Mesodermal cell (in vitro differentiated cells): ENCODE results near the gene SHFL.

ENCODE experiments used
- H3K27ac ChIP-seq: 2 replicates; pipeline ENCODE4 v1.7.0; 2013; ENCODE audit warnings: mild to moderate bottlenecking, low read depth, low read length, moderate library complexity; ENCODE audit not compliant: severe bottlenecking
- H3K36me3 ChIP-seq: 2 replicates; pipeline ENCODE4 v1.7.1; 2013; ENCODE audit warnings: mild to moderate bottlenecking, low read length, moderate library complexity; ENCODE audit not compliant: control insufficient read depth, insufficient read depth
- H3K4me1 ChIP-seq: one replicate; pipeline ENCODE4 v1.7.1; 2013; ENCODE audit warnings: mild to moderate bottlenecking, low read length; ENCODE audit not compliant: insufficient read depth, control insufficient read depth, poor library complexity, severe bottlenecking
- H3K4me3 ChIP-seq: 2 replicates; pipeline ENCODE4 v1.7.0; 2013; ENCODE audit warnings: low read length, control low read depth, mild to moderate bottlenecking; ENCODE audit not compliant: insufficient read depth, poor library complexity, severe bottlenecking; ENCODE audit errors: extremely low read depth
- H3K9me3 ChIP-seq: 2 replicates; pipeline ENCODE4 v1.7.1; 2013; ENCODE audit warnings: mild to moderate bottlenecking, low read length, moderate library complexity; ENCODE audit not compliant: control insufficient read depth
- WGBS, 2 experiments: methylation state at CpG; one replicate each; pipeline ENCODE4 v1.1.5; 2013; ENCODE audit warnings: missing lambda C conversion rate in 2 of 2; ENCODE audit not compliant: insufficient coverage in 2 of 2; 5-methylcytosine and 5-hydroxymethylcytosine counted together

SHFL gene

GRCh38 chr19:10111405-10111811 lies 25.3 kb downstream of the SHFL start, which contains the start of gene P2RY11:
P2RY11 (plus strand) TSS chr19:10111693; CDS start chr19:10111722, 29 bp downstream.
- Histone ChIP-seq H3K36me3 (peaks cover 68% of the 10 kb centered on the region), H3K4me3 (no peak within 1 kb of the TSS), H3K4me1 (peaks cover 2% of the 10 kb centered on the region), H3K9me3 (no peaks in the 10 kb centered on the region), H3K27ac (peak within 1 kb of the TSS; percentile 10)
- WGBS, 2 experiments = 90 to 92% methylated on average over 3 to 7 of the region's 8 CpGs

GRCh38 chr19:10112037-10112761 lies 26.1 kb downstream of the SHFL start:
- peaks cover 72% of the 10 kb centered on the region for H3K36me3 ChIP-seq
- H3K9me3 ChIP-seq = no peaks in the 10 kb centered on the region
- WGBS, 2 experiments = 88 to 91% methylated on average over 19 to 23 of the region's 23 CpGs
- peak overlapping the region; percentile 10 for H3K27ac ChIP-seq
- H3K4me3 ChIP-seq = no peak overlapping the region
- peaks cover 2% of the 10 kb centered on the region for H3K4me1 ChIP-seq

- Histone ChIP-seq H3K27ac (no peak overlapping the region), H3K4me1 (no peaks in the 10 kb centered on the region), H3K4me3 (no peak overlapping the region), H3K9me3 (no peaks in the 10 kb centered on the region), H3K36me3 (peaks cover 71% of the 10 kb centered on the region)
- 42 to 48% methylated on average over 20 to 21 of the region's 25 CpGs for WGBS, 2 experiments
Measured at GRCh38 chr19:10112895-10113591, 26.9 kb downstream of the SHFL start.

DNA sequence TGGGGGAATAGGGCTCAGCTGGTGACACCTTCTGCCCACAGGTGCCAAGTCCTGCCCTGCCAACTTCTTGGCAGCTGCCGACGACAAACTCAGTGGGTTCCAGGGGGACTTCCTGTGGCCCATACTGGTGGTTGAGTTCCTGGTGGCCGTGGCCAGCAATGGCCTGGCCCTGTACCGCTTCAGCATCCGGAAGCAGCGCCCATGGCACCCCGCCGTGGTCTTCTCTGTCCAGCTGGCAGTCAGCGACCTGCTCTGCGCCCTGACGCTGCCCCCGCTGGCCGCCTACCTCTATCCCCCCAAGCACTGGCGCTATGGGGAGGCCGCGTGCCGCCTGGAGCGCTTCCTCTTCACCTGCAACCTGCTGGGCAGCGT lies 27.5 kb downstream of the SHFL start:
- Histone ChIP-seq H3K27ac (no peak overlapping the region), H3K36me3 (peaks cover 71% of the 10 kb centered on the region), H3K9me3 (no peaks in the 10 kb centered on the region), H3K4me1 (peaks cover 2% of the 10 kb centered on the region), H3K4me3 (no peak overlapping the region)
- 97 to 98% methylated on average over 19 of the region's 19 CpGs for WGBS, 2 experiments

- H3K9me3 ChIP-seq = no peaks in the 10 kb centered on the region
- peaks cover 4% of the 10 kb centered on the region for H3K4me1 ChIP-seq
- no peak overlapping the region for H3K4me3 ChIP-seq
- no peak overlapping the region for H3K27ac ChIP-seq
- WGBS, 2 experiments = 95% methylated on average over 38 to 42 of the region's 43 CpGs
- H3K36me3 ChIP-seq = peaks cover 67% of the 10 kb centered on the region
Measured at GRCh38 chr19:10113964-10114650, 28.0 kb downstream of the SHFL start.

DNA sequence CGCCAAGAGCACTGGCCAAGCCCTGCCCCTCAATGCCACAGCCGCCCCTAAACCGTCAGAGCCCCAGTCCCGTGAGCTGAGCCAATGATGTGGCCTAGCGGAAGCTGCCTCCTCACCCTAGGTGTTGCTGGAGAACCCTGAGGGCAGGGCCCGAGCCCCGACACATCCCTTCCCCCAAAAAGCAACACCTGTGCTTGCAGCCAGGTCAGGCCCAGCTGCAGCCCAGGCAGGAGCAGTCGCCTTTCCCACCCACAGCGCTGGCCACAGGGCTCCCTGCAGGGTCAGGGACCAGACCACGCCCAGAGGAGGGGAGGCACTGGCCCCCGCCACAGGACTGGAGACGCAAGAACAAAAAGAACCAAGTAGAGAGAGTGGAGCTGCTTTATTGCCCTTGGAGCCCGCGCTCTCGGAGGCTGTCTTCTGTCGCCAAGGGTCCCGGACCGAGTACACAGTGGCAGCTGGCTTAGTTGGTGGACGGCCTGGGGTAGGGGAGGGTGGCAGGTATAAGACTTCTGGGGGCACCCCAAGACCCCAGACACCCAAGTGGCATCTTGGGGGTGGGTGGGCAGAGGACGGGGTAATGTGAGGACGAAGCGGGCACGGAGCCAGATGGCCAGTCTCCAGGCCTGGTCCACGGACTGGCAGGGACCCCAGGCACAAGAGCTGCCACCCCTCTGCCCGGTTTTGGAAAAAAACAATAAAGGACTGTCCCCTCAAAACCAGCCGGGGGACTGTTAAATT lies 28.7 kb downstream of the SHFL start:
- H3K4me1 ChIP-seq = peaks cover 4% of the 10 kb centered on the region
- H3K36me3 ChIP-seq = peaks cover 60% of the 10 kb centered on the region
- no peak overlapping the region for H3K27ac ChIP-seq
- H3K9me3 ChIP-seq = no peaks in the 10 kb centered on the region
- no peak overlapping the region for H3K4me3 ChIP-seq
- WGBS, 2 experiments = 88 to 91% methylated on average over 19 to 24 of the region's 26 CpGs

DNA sequence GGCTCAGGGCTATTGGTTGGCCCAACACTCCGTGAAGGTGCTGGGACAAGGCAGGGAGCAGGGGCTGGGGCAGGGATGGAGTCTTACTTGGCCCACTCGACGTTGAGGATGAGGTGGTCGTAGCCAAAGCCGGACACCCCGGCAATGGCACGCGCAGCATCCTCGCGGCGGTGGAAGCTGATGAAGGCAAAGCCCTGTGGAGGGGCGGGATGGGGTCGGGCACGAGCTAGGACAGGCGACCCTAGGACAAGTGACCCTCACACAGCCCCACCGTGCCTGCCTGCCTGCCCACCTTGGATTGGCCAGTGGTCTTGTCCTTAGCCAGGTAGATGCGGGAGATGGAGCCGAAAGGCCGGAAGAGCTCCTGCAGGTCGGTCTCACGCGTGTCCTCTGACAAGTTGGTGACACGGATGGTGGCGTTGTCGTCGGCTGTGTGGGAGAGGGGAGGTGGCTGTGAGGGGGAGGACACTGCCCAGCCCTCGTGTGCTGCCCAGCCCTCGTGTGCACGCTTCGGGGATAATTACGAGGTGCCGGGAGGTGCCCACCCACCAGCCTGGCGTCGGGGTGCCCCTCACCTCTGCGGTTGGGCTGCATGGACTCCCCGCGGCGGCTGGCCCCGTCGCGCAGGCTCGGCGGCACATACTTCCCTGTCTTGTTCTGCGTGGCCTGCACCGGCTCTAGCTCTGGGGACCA lies 29.4 kb downstream of the SHFL start:
- 94 to 98% methylated on average over 41 to 45 of the region's 45 CpGs for WGBS, 2 experiments
- peaks cover 53% of the 10 kb centered on the region for H3K36me3 ChIP-seq
- H3K9me3 ChIP-seq = no peaks in the 10 kb centered on the region
- no peak overlapping the region for H3K27ac ChIP-seq
- H3K4me3 ChIP-seq = no peak overlapping the region
- H3K4me1 ChIP-seq = peaks cover 4% of the 10 kb centered on the region

GRCh38 chr19:10116085-10116865 lies 30.2 kb downstream of the SHFL start:
- Histone ChIP-seq H3K36me3 (peaks cover 45% of the 10 kb centered on the region), H3K27ac (no peak overlapping the region), H3K4me3 (no peak overlapping the region), H3K9me3 (no peaks in the 10 kb centered on the region), H3K4me1 (peaks cover 4% of the 10 kb centered on the region)
- WGBS, 2 experiments = 95 to 98% methylated on average over 32 of the region's 35 CpGs

DNA sequence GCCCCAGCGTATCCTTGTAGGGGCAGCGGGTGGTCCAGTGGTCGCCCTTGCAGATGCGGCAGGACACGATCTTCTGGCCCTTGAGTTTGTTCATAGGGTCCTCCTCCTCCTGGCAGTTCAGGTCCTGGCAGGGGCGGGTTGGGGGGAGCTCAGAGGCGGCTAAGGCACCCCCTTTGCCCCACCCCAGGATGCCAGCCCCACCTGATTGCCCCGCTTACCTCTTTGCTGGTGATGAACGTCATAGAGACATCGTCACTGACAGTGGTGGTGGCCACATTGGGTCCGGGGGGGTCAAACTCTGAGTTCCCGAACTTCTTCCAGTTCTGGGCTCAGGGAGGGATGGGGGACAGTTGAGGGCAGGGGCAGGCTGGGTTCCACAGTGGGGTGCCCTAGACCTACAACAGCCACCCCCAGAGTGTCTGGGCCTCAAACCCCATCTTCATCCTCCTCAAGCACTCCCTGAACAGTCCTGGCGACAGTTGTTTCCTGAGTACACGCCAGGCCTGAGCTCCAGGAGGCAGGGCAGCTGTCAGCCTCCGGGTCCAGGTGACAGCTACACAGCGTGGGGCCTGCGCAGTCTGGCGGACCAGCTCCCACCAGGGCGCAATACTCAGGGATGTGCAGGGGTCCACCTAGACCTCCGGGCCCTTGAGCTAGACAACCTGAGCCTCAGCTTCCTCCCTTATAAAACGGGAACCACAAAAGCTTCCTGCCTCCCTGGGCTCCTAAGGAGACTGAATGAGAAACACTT lies 30.9 kb downstream of the SHFL start:
- 93 to 96% methylated on average over 9 to 18 of the region's 21 CpGs for WGBS, 2 experiments
- H3K4me3 ChIP-seq = no peak overlapping the region
- H3K27ac ChIP-seq = no peak overlapping the region
- peaks cover 4% of the 10 kb centered on the region for H3K4me1 ChIP-seq
- peaks cover 40% of the 10 kb centered on the region for H3K36me3 ChIP-seq
- H3K9me3 ChIP-seq = no peaks in the 10 kb centered on the region
